Trophoblast cell (in vitro differentiated cells and primary cell): Measurements from ENCODE around the gene ZNF594.

Source experiments
- DNase-seq, 2 donors: peaks; one replicate each; pipeline ENCODE4 v3.0.0-alpha.2; 2016
- H2AFZ ChIP-seq: 2 replicates; pipeline ENCODE4 v1.6.1; 2013; ENCODE audit warnings: low read length, moderate library complexity, mild to moderate bottlenecking; ENCODE audit not compliant: insufficient read depth, poor library complexity
- H2AK5ac ChIP-seq: 2 replicates; pipeline ENCODE4 v1.6.1; 2013; ENCODE audit warnings: mild to moderate bottlenecking, low read length
- H2BK120ac ChIP-seq: 2 replicates; pipeline ENCODE4 v1.6.1; 2013; ENCODE audit warnings: low read length, mild to moderate bottlenecking, moderate library complexity; ENCODE audit not compliant: insufficient read depth, poor library complexity
- H2BK12ac ChIP-seq: 2 replicates; pipeline ENCODE4 v1.6.1; 2013; ENCODE audit warnings: mild to moderate bottlenecking, low read length, moderate library complexity
- H2BK5ac ChIP-seq: 2 replicates; pipeline ENCODE4 v1.6.1; 2013; ENCODE audit warnings: low read length, low read depth, moderate library complexity, mild to moderate bottlenecking; ENCODE audit not compliant: poor library complexity
- H3K14ac ChIP-seq: 2 replicates; pipeline ENCODE4 v1.6.1; 2013; ENCODE audit warnings: mild to moderate bottlenecking, low read length
- H3K18ac ChIP-seq: 2 replicates; pipeline ENCODE4 v1.6.1; 2013; ENCODE audit warnings: mild to moderate bottlenecking, low read length
- H3K23ac ChIP-seq: 2 replicates; pipeline ENCODE4 v1.6.1; 2013; ENCODE audit warnings: low read length
- H3K27ac ChIP-seq: 2 replicates; pipeline ENCODE4 v1.5.1; 2013; ENCODE audit warnings: low read depth, mild to moderate bottlenecking, inconsistent platforms, low read length, moderate library complexity
- H3K27me3 ChIP-seq: 2 replicates; pipeline ENCODE4 v1.6.1; 2013; ENCODE audit warnings: inconsistent platforms, mild to moderate bottlenecking, low read length, moderate library complexity; ENCODE audit not compliant: insufficient read depth
- H3K36me3 ChIP-seq, 2 experiments: 1 replicate in 1 of 2; 2 replicates in 1 of 2; pipeline ENCODE4 v1.6.1; 2013; ENCODE audit warnings: low read length in 2 of 2, mild to moderate bottlenecking in 2 of 2, moderate library complexity in 1 of 2; ENCODE audit not compliant: insufficient read depth in 2 of 2, control insufficient read depth in 1 of 2
- H3K4ac ChIP-seq: 2 replicates; pipeline ENCODE4 v1.6.1; 2013; ENCODE audit warnings: low read depth, mild to moderate bottlenecking, low read length, moderate library complexity
- H3K4me1 ChIP-seq, 2 experiments: 1 replicate in 1 of 2; 2 replicates in 1 of 2; pipeline ENCODE4 v1.6.1; 2013; ENCODE audit warnings: low read length in 2 of 2, mild to moderate bottlenecking in 2 of 2, moderate library complexity in 1 of 2; ENCODE audit not compliant: insufficient read depth in 2 of 2, control insufficient read depth in 1 of 2
- H3K4me2 ChIP-seq: 2 replicates; pipeline ENCODE4 v1.6.1; 2013; ENCODE audit warnings: inconsistent platforms, mild to moderate bottlenecking, low read length, moderate library complexity
- H3K4me3 ChIP-seq: 2 replicates; pipeline ENCODE4 v1.5.1; 2013; ENCODE audit warnings: mild to moderate bottlenecking, low read depth, low read length, inconsistent platforms
- H3K79me1 ChIP-seq: one replicate; pipeline ENCODE4 v1.6.1; 2013; ENCODE audit warnings: low read length
- H3K79me2 ChIP-seq: 2 replicates; pipeline ENCODE4 v1.6.1; 2013; ENCODE audit warnings: low read length, mild to moderate bottlenecking; ENCODE audit not compliant: control insufficient read depth, insufficient read depth, poor library complexity
- H3K9ac ChIP-seq: 2 replicates; pipeline ENCODE4 v1.6.1; 2013; ENCODE audit warnings: mild to moderate bottlenecking, low read length
- H3K9me3 ChIP-seq: 2 replicates; pipeline ENCODE4 v1.6.1; 2013; ENCODE audit warnings: low read depth, mild to moderate bottlenecking, control low read depth, inconsistent platforms, low read length; ENCODE audit not compliant: insufficient read depth
- H4K12ac ChIP-seq: 2 replicates; pipeline ENCODE4 v1.6.1; 2013; ENCODE audit warnings: low read depth, mild to moderate bottlenecking, low read length, moderate library complexity
- H4K8ac ChIP-seq: 2 replicates; pipeline ENCODE4 v1.6.1; 2013; ENCODE audit warnings: low read depth, mild to moderate bottlenecking, low read length, moderate library complexity
- H4K91ac ChIP-seq: one replicate; pipeline ENCODE4 v1.6.1; 2013; ENCODE audit warnings: low read depth, mild to moderate bottlenecking, low read length, moderate library complexity
- WGBS: extraction: QIAGEN DNeasy Blood & Tissue Kit; methylation state at CpG from one replicate; pipeline ENCODE4 v1.1.7; 2013; ENCODE audit warnings: missing lambda C conversion rate; ENCODE audit not compliant: insufficient read length, insufficient coverage; ENCODE audit errors: extremely low coverage; 5-methylcytosine and 5-hydroxymethylcytosine counted together

The ZNF594 gene

DNA sequence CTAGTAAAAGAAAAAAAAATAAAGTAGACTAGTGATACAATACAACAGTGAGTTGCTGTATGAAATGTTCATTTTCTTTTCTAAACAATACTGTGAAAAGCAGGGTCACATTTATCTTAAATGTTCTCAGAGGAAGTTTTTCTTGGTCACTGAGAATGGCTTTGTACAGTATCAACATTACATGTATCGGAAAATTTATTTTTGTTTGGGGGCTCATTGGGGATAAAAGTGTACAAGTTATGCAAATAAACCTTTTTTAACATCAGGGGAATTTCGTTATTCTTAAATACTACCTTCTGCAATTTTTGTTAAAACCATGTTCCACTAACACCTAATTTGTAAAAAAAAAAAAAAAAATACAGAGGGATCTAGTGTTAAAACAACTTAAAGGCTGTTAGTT is 8.7 kb upstream of the ZNF594 start:
- WGBS, result no CpG with 5 or more reads among the region's 2 CpGs
- no peak overlapping the region for H3K9ac ChIP-seq
- no peak overlapping the region for H2AK5ac ChIP-seq
- no peak overlapping the region for H3K4me2 ChIP-seq
- no peak overlapping the region for H4K91ac ChIP-seq
- H4K12ac ChIP-seq, result no peak overlapping the region
- no peak overlapping the region for H2AFZ ChIP-seq
- no peak overlapping the region for H3K27ac ChIP-seq
- no peak overlapping the region for H2BK5ac ChIP-seq
- no peak overlapping the region for H3K14ac ChIP-seq
- no peak overlapping the region for H3K23ac ChIP-seq
- H3K9me3 ChIP-seq, result no peaks in the 10 kb centered on the region
- no peak overlapping the region for H3K18ac ChIP-seq
- H3K4ac ChIP-seq, result no peak overlapping the region
- DNase-seq, result no peak
- no peaks in the 10 kb centered on the region for H3K79me1 ChIP-seq
- no peaks in the 10 kb centered on the region for H3K27me3 ChIP-seq
- H3K4me1 ChIP-seq, result no peaks in the 10 kb centered on the region
- H4K8ac ChIP-seq, result no peak overlapping the region
- H3K4me3 ChIP-seq, result no peak overlapping the region
- H2BK120ac ChIP-seq, result no peak overlapping the region
- H2BK12ac ChIP-seq, result no peak overlapping the region
- H3K36me3 ChIP-seq, result no peaks in the 10 kb centered on the region
- H3K79me2 ChIP-seq, result no peaks in the 10 kb centered on the region

DNA sequence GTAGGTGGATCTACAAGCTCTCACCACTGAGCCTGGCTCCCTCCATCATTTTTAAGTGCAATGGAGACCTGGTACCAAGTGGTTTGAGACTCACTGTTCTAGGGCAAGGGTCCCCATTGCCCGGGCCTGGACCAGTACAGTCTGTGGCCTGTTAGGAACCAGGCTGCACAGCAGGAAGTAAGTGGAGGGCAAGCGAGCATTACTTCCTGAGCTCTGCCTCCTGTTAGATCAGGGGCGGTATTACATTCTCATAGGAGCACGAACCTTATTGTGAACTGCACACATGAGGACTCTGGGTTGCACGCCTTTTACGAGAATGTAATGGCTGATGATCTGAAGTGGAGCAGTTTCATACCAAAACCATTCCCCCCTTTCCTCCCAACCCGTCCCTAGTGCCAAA is 6.8 kb upstream of the ZNF594 start:
- no peak overlapping the region for H4K12ac ChIP-seq
- no peaks in the 10 kb centered on the region for H3K4me1 ChIP-seq
- WGBS, result no CpG with 5 or more reads among the region's 7 CpGs
- H3K14ac ChIP-seq, result no peak overlapping the region
- no peaks in the 10 kb centered on the region for H3K36me3 ChIP-seq
- H3K27me3 ChIP-seq, result no peaks in the 10 kb centered on the region
- H3K79me2 ChIP-seq, result no peaks in the 10 kb centered on the region
- no peaks in the 10 kb centered on the region for H3K79me1 ChIP-seq
- H3K4ac ChIP-seq, result no peak overlapping the region
- DNase-seq, result no peak
- H3K4me2 ChIP-seq, result no peak overlapping the region
- H2BK120ac ChIP-seq, result no peak overlapping the region
- no peak overlapping the region for H2BK12ac ChIP-seq
- no peak overlapping the region for H3K23ac ChIP-seq
- no peak overlapping the region for H2AK5ac ChIP-seq
- no peak overlapping the region for H2AFZ ChIP-seq
- H3K18ac ChIP-seq, result no peak overlapping the region
- H2BK5ac ChIP-seq, result no peak overlapping the region
- no peak overlapping the region for H3K4me3 ChIP-seq
- H4K91ac ChIP-seq, result no peak overlapping the region
- no peak overlapping the region for H3K9ac ChIP-seq
- no peak overlapping the region for H3K27ac ChIP-seq
- no peak overlapping the region for H4K8ac ChIP-seq
- H3K9me3 ChIP-seq, result no peaks in the 10 kb centered on the region

DNA sequence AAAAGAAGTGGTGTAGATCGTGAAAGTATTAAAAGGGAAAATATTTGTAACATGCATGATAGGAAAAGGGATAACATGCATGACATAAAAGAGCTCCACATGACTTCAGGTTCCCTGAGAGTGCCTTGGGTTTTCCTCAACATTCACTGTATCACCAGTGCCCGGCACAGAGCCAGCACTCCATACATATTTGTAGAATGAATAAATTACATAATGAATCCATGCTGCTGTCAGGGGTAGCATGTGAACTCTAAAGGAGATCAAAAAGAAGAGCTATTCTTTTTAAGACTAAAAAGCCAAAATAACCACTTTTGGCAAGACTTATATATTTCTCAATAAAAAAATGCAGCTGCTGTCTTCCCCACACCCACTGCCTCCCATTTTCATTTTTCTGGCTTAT is 2.7 kb upstream of the ZNF594 start:
- Histone ChIP-seq H3K4me1 (no peaks in the 10 kb centered on the region), H2AK5ac (no peak overlapping the region), H3K36me3 (peaks cover 1 to 2% of the 10 kb centered on the region in 2 experiments), H3K79me1 (peaks cover 5% of the 10 kb centered on the region), H3K27ac (no peak overlapping the region), H3K18ac (no peak overlapping the region), H2AFZ (no peak overlapping the region), H2BK5ac (no peak overlapping the region), H2BK12ac (no peak overlapping the region), H4K91ac (no peak overlapping the region), H3K4me3 (no peak overlapping the region), H3K27me3 (no peaks in the 10 kb centered on the region), H2BK120ac (no peak overlapping the region), H3K79me2 (peaks cover 2% of the 10 kb centered on the region), H4K12ac (no peak overlapping the region), H3K14ac (no peak overlapping the region), H3K4me2 (no peak overlapping the region), H3K9ac (no peak overlapping the region), H3K4ac (no peak overlapping the region), H4K8ac (no peak overlapping the region), H3K9me3 (peaks cover 3% of the 10 kb centered on the region), H3K23ac (no peak overlapping the region)
- no peak for DNase-seq
- WGBS, result 100% methylated on average over 1 of the region's 2 CpGs

DNA sequence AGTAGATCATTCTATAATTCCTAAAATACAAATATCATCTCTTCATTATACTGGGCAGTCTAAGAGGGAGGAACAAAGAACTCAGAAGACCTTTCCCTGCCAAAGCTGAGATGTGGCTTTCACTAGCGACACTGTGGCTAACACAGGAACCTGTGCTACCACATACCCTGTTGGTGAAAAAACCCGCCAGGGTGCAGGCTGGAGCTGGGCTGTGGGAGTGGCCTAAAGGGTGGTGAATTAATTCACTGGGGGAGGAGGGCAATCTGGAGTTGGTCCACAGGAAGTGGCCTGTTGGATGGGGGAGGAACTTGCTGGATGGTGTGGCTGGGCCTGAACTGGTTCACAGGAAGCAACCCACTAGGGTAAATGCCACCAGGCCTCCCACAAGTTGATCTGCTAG is 7.4 kb downstream of the ZNF594 start:
- Histone ChIP-seq H3K79me2 (no peaks in the 10 kb centered on the region), H2BK5ac (no peak overlapping the region), H3K4me2 (no peak overlapping the region), H3K4me3 (no peak overlapping the region), H3K9me3 (peaks cover 29% of the 10 kb centered on the region), H3K27ac (no peak overlapping the region), H3K36me3 (peaks cover 16 to 23% of the 10 kb centered on the region in 2 experiments), H3K27me3 (no peaks in the 10 kb centered on the region), H3K9ac (no peak overlapping the region), H2AK5ac (no peak overlapping the region), H2BK12ac (no peak overlapping the region), H3K79me1 (no peaks in the 10 kb centered on the region), H2AFZ (no peak overlapping the region), H2BK120ac (no peak overlapping the region), H3K4me1 (no peaks in the 10 kb centered on the region), H4K91ac (no peak overlapping the region), H4K8ac (no peak overlapping the region), H3K4ac (no peak overlapping the region), H3K14ac (no peak overlapping the region), H3K18ac (no peak overlapping the region), H3K23ac (no peak overlapping the region), H4K12ac (no peak overlapping the region)
- no peak for DNase-seq
- no CpG with 5 or more reads among the region's 2 CpGs for WGBS
